ENCODE measurements around the gene TOGARAM2.

GRCh38 chr2:29009270-29009669, 28.2 kb downstream of the TOGARAM2 start:
- TF ChIP-seq EZH2 (IDR thresholded peaks at IDR 0.05; ENCODE audit: low read depth, low read length, severe bottlenecking) = no peak
- TF ChIP-seq POLR2A (IDR thresholded peaks at IDR 0.05; ENCODE audit: control extremely low read depth in 1 of 2, low read depth in 2 of 2, low read length in 2 of 2) = no peak
- no peak for TF ChIP-seq CHD2 (IDR thresholded peaks at IDR 0.05; ENCODE audit: low read length)

Data from H1 (cell line).